Measurements from ENCODE around the gene SNED1.

SNED1 gene

GRCh38 chr2:240983361-240983995 lies 14.9 kb upstream of the SNED1 start:
- H3K36me3 ChIP-seq (ENCODE audit: control insufficient read depth in 1 of 2, insufficient read depth in 2 of 2, low read length in 2 of 2): no peaks in the 10 kb centered on the region
- H3K27me3 ChIP-seq (ENCODE audit: low read depth, low read length): no peaks in the 10 kb centered on the region
- peaks cover 0 to 5% of the 10 kb centered on the region in 2 donors for H3K4me1 ChIP-seq (ENCODE audit: control insufficient read depth in 1 of 2, insufficient read depth in 2 of 2, low read length in 2 of 2)
- no peak overlapping the region for H3K4me3 ChIP-seq (ENCODE audit: low read depth in 1 of 2, low read length in 2 of 2)
- no peak overlapping the region for H3K27ac ChIP-seq (ENCODE audit: low read length)
- peaks cover 0 to 2% of the 10 kb centered on the region in 2 donors for H3K9me3 ChIP-seq (ENCODE audit: control insufficient read depth in 1 of 2, low read length in 2 of 2)

GRCh38 chr2:240983996-240984498 lies 14.4 kb upstream of the SNED1 start:
- Histone ChIP-seq H3K27ac (ENCODE audit: low read length) (no peak overlapping the region), H3K9me3 (ENCODE audit: control insufficient read depth in 1 of 2, low read length in 2 of 2) (peaks cover 0 to 6% of the 10 kb centered on the region in 2 donors), H3K36me3 (ENCODE audit: control insufficient read depth in 1 of 2, insufficient read depth in 2 of 2, low read length in 2 of 2) (no peaks in the 10 kb centered on the region), H3K27me3 (ENCODE audit: low read depth, low read length) (no peaks in the 10 kb centered on the region), H3K4me3 (ENCODE audit: low read depth in 1 of 2, low read length in 2 of 2) (no peak overlapping the region), H3K4me1 (ENCODE audit: control insufficient read depth in 1 of 2, insufficient read depth in 2 of 2, low read length in 2 of 2) (peaks cover 0 to 5% of the 10 kb centered on the region in 2 donors)

DNA sequence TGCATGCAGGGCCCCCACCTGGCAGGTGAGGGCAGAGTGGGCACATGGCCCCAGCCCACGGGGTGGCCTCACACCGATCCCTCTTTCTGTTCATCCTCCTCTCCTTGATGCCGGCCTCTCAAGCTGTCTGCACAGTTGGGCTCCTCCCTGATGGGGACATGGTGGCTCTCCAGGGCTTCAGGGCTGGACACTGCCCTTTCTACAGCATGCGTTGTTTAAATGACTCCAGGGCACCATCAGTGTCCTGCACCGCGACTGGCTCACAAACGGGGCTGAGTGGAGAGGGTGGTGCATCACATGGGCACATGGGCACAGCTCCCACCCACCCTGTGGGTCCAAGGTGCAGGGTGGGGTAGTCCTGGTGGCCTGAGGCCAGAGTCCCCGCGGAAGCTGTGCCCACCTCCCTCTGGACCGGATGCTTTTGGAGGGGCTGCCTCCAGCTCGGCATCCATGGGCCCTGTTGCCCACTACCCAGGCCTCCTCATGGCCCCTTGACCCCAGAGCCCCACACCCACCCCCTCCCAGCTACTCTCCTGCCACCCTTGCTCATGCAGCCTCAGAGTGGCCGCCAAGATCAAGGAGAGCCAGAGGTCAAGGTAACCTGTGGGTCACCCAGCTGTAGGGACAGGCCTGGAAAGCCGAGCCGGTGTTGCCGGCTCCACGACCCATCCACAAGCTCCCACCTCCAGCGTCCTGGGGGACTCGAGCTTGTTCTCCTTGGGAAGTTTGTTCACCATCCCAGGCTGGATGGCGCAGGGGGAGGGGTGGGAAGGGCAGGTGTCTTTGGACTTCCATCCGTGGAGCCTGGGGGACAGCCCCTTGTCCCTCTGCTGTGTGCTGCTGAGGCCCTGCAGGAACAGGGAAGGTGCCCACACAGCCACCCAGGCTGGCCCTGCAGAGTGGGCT lies 12.3 kb upstream of the SNED1 start:
- peaks cover 0 to 6% of the 10 kb centered on the region in 2 donors for H3K9me3 ChIP-seq (ENCODE audit: control insufficient read depth in 1 of 2, low read length in 2 of 2)
- no peak overlapping the region for H3K27ac ChIP-seq (ENCODE audit: low read length)
- H3K4me1 ChIP-seq (ENCODE audit: control insufficient read depth in 1 of 2, insufficient read depth in 2 of 2, low read length in 2 of 2): peaks cover 0 to 5% of the 10 kb centered on the region in 2 donors

GRCh38 chr2:240986787-240987411 lies 11.5 kb upstream of the SNED1 start:
- H3K36me3 ChIP-seq (ENCODE audit: control insufficient read depth in 1 of 2, insufficient read depth in 2 of 2, low read length in 2 of 2): no peaks in the 10 kb centered on the region
- peaks cover 0 to 5% of the 10 kb centered on the region in 2 donors for H3K4me1 ChIP-seq (ENCODE audit: control insufficient read depth in 1 of 2, insufficient read depth in 2 of 2, low read length in 2 of 2)
- no peaks in the 10 kb centered on the region for H3K27me3 ChIP-seq (ENCODE audit: low read depth, low read length)
- peaks cover 0 to 6% of the 10 kb centered on the region in 2 donors for H3K9me3 ChIP-seq (ENCODE audit: control insufficient read depth in 1 of 2, low read length in 2 of 2)
- H3K4me3 ChIP-seq (ENCODE audit: low read depth in 1 of 2, low read length in 2 of 2): no peak overlapping the region
- no peak overlapping the region for H3K27ac ChIP-seq (ENCODE audit: low read length)

More for the DNA sequence above, 12.3 kb upstream of the SNED1 start:
- Histone ChIP-seq H3K4me3 (ENCODE audit: low read depth in 1 of 2, low read length in 2 of 2) (no peak overlapping the region), H3K27me3 (ENCODE audit: low read depth, low read length) (no peaks in the 10 kb centered on the region), H3K36me3 (ENCODE audit: control insufficient read depth in 1 of 2, insufficient read depth in 2 of 2, low read length in 2 of 2) (no peaks in the 10 kb centered on the region)

DNA sequence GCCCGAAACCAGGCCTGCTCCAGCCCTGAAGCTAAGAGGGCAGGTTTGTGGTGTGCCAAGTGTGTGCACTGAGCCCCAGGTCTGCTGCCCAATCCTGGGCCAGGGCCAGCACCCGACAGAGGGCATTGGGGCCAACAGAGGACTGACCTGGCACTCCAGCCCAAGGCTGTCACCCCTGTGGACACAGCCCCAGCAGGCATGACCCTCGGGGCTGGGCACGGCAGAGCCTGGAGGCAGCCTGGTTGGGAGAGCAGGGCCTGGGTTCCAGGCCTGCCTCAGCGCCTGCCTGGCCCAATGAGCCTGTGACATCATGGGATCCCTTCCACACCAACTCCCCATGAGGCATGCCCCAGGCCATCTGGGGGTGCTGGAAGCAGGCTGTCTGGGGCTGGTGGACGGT lies 10.8 kb upstream of the SNED1 start:
- H3K27ac ChIP-seq (ENCODE audit: low read length): no peak overlapping the region
- no peaks in the 10 kb centered on the region for H3K36me3 ChIP-seq (ENCODE audit: control insufficient read depth in 1 of 2, insufficient read depth in 2 of 2, low read length in 2 of 2)
- peaks cover 0 to 6% of the 10 kb centered on the region in 2 donors for H3K9me3 ChIP-seq (ENCODE audit: control insufficient read depth in 1 of 2, low read length in 2 of 2)

DNA sequence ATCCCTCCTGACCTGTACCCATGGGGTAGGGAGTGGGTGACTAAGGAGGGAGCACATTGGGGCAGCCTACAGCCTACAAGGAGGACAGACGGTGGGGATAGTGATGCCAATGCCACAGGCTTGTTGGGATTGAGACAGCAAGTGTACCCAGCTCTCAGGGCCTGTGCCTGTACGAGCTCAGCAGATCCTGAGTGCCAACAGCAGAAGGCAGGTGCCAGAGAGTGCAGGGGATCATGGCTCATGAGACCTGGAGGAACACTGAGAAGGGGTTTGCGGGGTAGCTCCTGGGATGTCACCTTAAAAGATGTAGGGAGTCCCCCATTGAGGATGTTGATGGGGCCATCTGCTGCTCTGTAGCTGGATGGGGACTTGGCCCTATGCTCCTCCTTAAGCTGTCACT lies 10.3 kb upstream of the SNED1 start:
- H3K4me1 ChIP-seq (ENCODE audit: control insufficient read depth in 1 of 2, insufficient read depth in 2 of 2, low read length in 2 of 2): peaks cover 0 to 4% of the 10 kb centered on the region in 2 donors
- H3K27me3 ChIP-seq (ENCODE audit: low read depth, low read length): no peaks in the 10 kb centered on the region
- H3K27ac ChIP-seq (ENCODE audit: low read length): no peak overlapping the region

More for the DNA sequence above, 10.8 kb upstream of the SNED1 start:
- Histone ChIP-seq H3K27me3 (ENCODE audit: low read depth, low read length) (no peaks in the 10 kb centered on the region), H3K4me1 (ENCODE audit: control insufficient read depth in 1 of 2, insufficient read depth in 2 of 2, low read length in 2 of 2) (peaks cover 0 to 5% of the 10 kb centered on the region in 2 donors), H3K4me3 (ENCODE audit: low read depth in 1 of 2, low read length in 2 of 2) (no peak overlapping the region)

DNA sequence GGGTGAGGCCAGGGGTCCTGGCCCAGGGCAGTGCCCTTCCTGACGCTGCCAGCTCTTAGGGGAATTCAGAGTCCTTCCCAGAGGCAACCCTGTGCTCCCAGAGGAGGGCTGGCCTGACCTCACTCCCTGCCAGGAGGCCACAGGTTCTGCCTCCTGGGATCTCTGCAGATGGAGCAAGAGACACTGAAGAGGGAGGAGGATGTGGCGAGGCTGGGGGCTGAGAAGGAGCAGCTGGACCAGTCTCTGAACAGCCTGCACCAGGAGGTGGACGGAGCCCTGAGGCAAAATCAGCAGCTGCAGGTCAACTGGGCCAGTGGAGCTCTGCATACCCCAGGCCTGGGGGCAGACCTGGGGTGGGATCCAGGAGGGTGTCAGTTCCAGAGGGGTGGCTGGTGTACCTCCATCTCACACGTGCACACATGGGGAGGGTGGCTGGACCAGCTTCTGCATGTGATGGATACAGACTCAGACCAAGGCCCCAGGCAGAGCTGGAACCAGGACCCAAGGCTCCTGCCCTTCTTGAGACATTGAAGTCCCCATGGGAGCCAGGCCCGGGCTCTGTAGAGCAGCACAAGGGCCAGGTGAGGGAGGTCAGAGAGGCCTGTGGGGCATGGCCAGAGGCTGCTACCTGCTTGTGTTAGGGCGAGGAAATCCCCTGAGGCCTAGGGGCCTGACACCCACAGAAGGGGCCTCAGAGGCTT lies 9.7 kb upstream of the SNED1 start:
- Histone ChIP-seq H3K9me3 (ENCODE audit: control insufficient read depth in 1 of 2, low read length in 2 of 2) (peaks cover 0 to 6% of the 10 kb centered on the region in 2 donors), H3K36me3 (ENCODE audit: control insufficient read depth in 1 of 2, insufficient read depth in 2 of 2, low read length in 2 of 2) (no peaks in the 10 kb centered on the region), H3K4me3 (ENCODE audit: low read depth in 1 of 2, low read length in 2 of 2) (no peak overlapping the region), H3K27me3 (ENCODE audit: low read depth, low read length) (no peaks in the 10 kb centered on the region), H3K27ac (ENCODE audit: low read length) (no peak overlapping the region), H3K4me1 (ENCODE audit: control insufficient read depth in 1 of 2, insufficient read depth in 2 of 2, low read length in 2 of 2) (no peaks in the 10 kb centered on the region)

More for the DNA sequence above, 10.3 kb upstream of the SNED1 start:
- no peaks in the 10 kb centered on the region for H3K36me3 ChIP-seq (ENCODE audit: control insufficient read depth in 1 of 2, insufficient read depth in 2 of 2, low read length in 2 of 2)
- no peak overlapping the region for H3K4me3 ChIP-seq (ENCODE audit: low read depth in 1 of 2, low read length in 2 of 2)
- peaks cover 0 to 6% of the 10 kb centered on the region in 2 donors for H3K9me3 ChIP-seq (ENCODE audit: control insufficient read depth in 1 of 2, low read length in 2 of 2)

GRCh38 chr2:240989451-240990265 lies 8.8 kb upstream of the SNED1 start:
- Histone ChIP-seq H3K27me3 (ENCODE audit: low read depth, low read length) (no peaks in the 10 kb centered on the region), H3K36me3 (ENCODE audit: control insufficient read depth in 1 of 2, insufficient read depth in 2 of 2, low read length in 2 of 2) (no peaks in the 10 kb centered on the region), H3K4me1 (ENCODE audit: control insufficient read depth in 1 of 2, insufficient read depth in 2 of 2, low read length in 2 of 2) (no peaks in the 10 kb centered on the region), H3K9me3 (ENCODE audit: control insufficient read depth in 1 of 2, low read length in 2 of 2) (peaks cover 0 to 6% of the 10 kb centered on the region in 2 donors), H3K4me3 (ENCODE audit: low read depth in 1 of 2, low read length in 2 of 2) (no peak overlapping the region), H3K27ac (ENCODE audit: low read length) (no peak overlapping the region)

- H3K9me3 ChIP-seq (ENCODE audit: control insufficient read depth in 1 of 2, low read length in 2 of 2): peaks cover 0 to 6% of the 10 kb centered on the region in 2 donors
- no peaks in the 10 kb centered on the region for H3K27me3 ChIP-seq (ENCODE audit: low read depth, low read length)
- H3K4me3 ChIP-seq (ENCODE audit: low read depth in 1 of 2, low read length in 2 of 2): no peak overlapping the region
- no peaks in the 10 kb centered on the region for H3K4me1 ChIP-seq (ENCODE audit: control insufficient read depth in 1 of 2, insufficient read depth in 2 of 2, low read length in 2 of 2)
- no peaks in the 10 kb centered on the region for H3K36me3 ChIP-seq (ENCODE audit: control insufficient read depth in 1 of 2, insufficient read depth in 2 of 2, low read length in 2 of 2)
- H3K27ac ChIP-seq (ENCODE audit: low read length): no peak overlapping the region
Measured at GRCh38 chr2:240990266-240990529, 8.2 kb upstream of the SNED1 start.

GRCh38 chr2:240990726-240991377 lies 7.6 kb upstream of the SNED1 start:
- Histone ChIP-seq H3K4me1 (ENCODE audit: control insufficient read depth in 1 of 2, insufficient read depth in 2 of 2, low read length in 2 of 2) (no peaks in the 10 kb centered on the region), H3K36me3 (ENCODE audit: control insufficient read depth in 1 of 2, insufficient read depth in 2 of 2, low read length in 2 of 2) (no peaks in the 10 kb centered on the region), H3K27ac (ENCODE audit: low read length) (no peak overlapping the region), H3K9me3 (ENCODE audit: control insufficient read depth in 1 of 2, low read length in 2 of 2) (peaks cover 0 to 6% of the 10 kb centered on the region in 2 donors), H3K27me3 (ENCODE audit: low read depth, low read length) (no peaks in the 10 kb centered on the region), H3K4me3 (ENCODE audit: low read depth in 1 of 2, low read length in 2 of 2) (no peak overlapping the region)

Data from muscle layer of duodenum (tissue), 2 donors.